Measurements from ENCODE around the gene EFEMP2. TPM values are rescaled to one million over a fixed set of nuclear protein-coding genes. Genes with fewer than 3 reads are reported as not detected.
"Not testable (repeated sequence)": the region's sequence is repeated elsewhere in the genome, so short reads cannot be mapped to it uniquely, and the experiment has no call there.

Gene EFEMP2
- total RNA-seq, 1 donor, result 94.8 TPM

GRCh38 chr11:65892661-65893317 lies 20.2 kb upstream of the EFEMP2 start:
- Histone ChIP-seq H3K9me3 (ENCODE audit: low read depth, low read length) (no peaks in the 10 kb centered on the region), H3K27ac (ENCODE audit: low read depth, low read length) (peak overlapping the region; percentile 98), H2AFZ (ENCODE audit: low read length) (no peak overlapping the region), H3K27me3 (ENCODE audit: insufficient read depth, low read length) (no peaks in the 10 kb centered on the region), H3K36me3 (ENCODE audit: insufficient read depth, low read length) (peaks cover 53% of the 10 kb centered on the region), H4K20me1 (ENCODE audit: insufficient read depth, low read length) (peaks cover 60% of the 10 kb centered on the region), H3K4me2 (ENCODE audit: insufficient read depth, low read length) (peak overlapping the region; percentile 100), H3K4me1 (ENCODE audit: insufficient read depth, low read length) (peaks cover 79% of the 10 kb centered on the region), H3K79me2 (ENCODE audit: insufficient read depth, low read length) (peaks cover 66% of the 10 kb centered on the region), H3K4me3 (ENCODE audit: insufficient read depth, low read length) (peak overlapping the region; percentile 95)
- TF ChIP-seq CTCF (IDR thresholded peaks at IDR 0.05; ENCODE audit: extremely low read depth, low read depth, low read length), result no peak
- no peak for DNase-seq (ENCODE audit: insufficient read length, low spot score, missing footprints)

GRCh38 chr11:65892137-65892540 lies 19.5 kb upstream of the EFEMP2 start:
- Histone ChIP-seq H3K79me2 (ENCODE audit: insufficient read depth, low read length) (peaks cover 66% of the 10 kb centered on the region), H4K20me1 (ENCODE audit: insufficient read depth, low read length) (peaks cover 56% of the 10 kb centered on the region)

GRCh38 chr11:65891219-65892136 lies 18.9 kb upstream of the EFEMP2 start:
- peak; percentile 86 for DNase-seq (ENCODE audit: insufficient read length, low spot score, missing footprints)
- Histone ChIP-seq H3K4me3 (ENCODE audit: insufficient read depth, low read length) (peak overlapping the region; percentile 95), H3K4me2 (ENCODE audit: insufficient read depth, low read length) (peak overlapping the region; percentile 100)

More at GRCh38 chr11:65892137-65892540, 19.5 kb upstream of the EFEMP2 start:
- Histone ChIP-seq H3K4me3 (ENCODE audit: insufficient read depth, low read length) (peak overlapping the region; percentile 95), H3K4me2 (ENCODE audit: insufficient read depth, low read length) (peak overlapping the region; percentile 100), H3K27ac (ENCODE audit: low read depth, low read length) (peak overlapping the region; percentile 98), H3K36me3 (ENCODE audit: insufficient read depth, low read length) (peaks cover 49% of the 10 kb centered on the region), H3K4me1 (ENCODE audit: insufficient read depth, low read length) (peaks cover 79% of the 10 kb centered on the region)
- DNase-seq (ENCODE audit: insufficient read length, low spot score, missing footprints), result peak; percentile 77
- not testable (repeated sequence) for H3K9me3 ChIP-seq (ENCODE audit: low read depth, low read length); H3K27me3 ChIP-seq (ENCODE audit: insufficient read depth, low read length); H2AFZ ChIP-seq (ENCODE audit: low read length)

More at GRCh38 chr11:65891219-65892136, 18.9 kb upstream of the EFEMP2 start:
- peak overlapping the region; percentile 98 for H3K27ac ChIP-seq (ENCODE audit: low read depth, low read length)
- peaks cover 77% of the 10 kb centered on the region for H3K4me1 ChIP-seq (ENCODE audit: insufficient read depth, low read length)
- peak; percentile 26 for TF ChIP-seq CTCF (IDR thresholded peaks at IDR 0.05; ENCODE audit: extremely low read depth, low read depth, low read length)
- no peak overlapping the region for H2AFZ ChIP-seq (ENCODE audit: low read length)
- H3K9me3 ChIP-seq (ENCODE audit: low read depth, low read length), result no peaks in the 10 kb centered on the region
- H4K20me1 ChIP-seq (ENCODE audit: insufficient read depth, low read length), result peaks cover 50% of the 10 kb centered on the region
- no peaks in the 10 kb centered on the region for H3K27me3 ChIP-seq (ENCODE audit: insufficient read depth, low read length)
- peaks cover 66% of the 10 kb centered on the region for H3K79me2 ChIP-seq (ENCODE audit: insufficient read depth, low read length)
- H3K36me3 ChIP-seq (ENCODE audit: insufficient read depth, low read length), result peaks cover 48% of the 10 kb centered on the region
